Glutamatergic neuron (in vitro differentiated cells): ENCODE data around the gene PPP1R13B. TPM values are rescaled to one million over a fixed set of nuclear protein-coding genes. Genes with fewer than 3 reads are reported as not detected.

Source experiments
- DNase-seq: peaks from one replicate; pipeline ENCODE4 v3.0.0; 2022
- H3K27ac Mint-ChIP-seq: one replicate; pipeline ENCODE4 v1.8.0; 2020; ENCODE audit warnings: mild to moderate bottlenecking, mixed read lengths, inconsistent platforms; ENCODE audit not compliant: unreplicated experiment
- H3K27me3 Mint-ChIP-seq: one replicate; pipeline ENCODE4 v1.8.0; 2020; ENCODE audit warnings: mild to moderate bottlenecking, moderate library complexity, mixed read lengths, inconsistent platforms; ENCODE audit not compliant: unreplicated experiment
- H3K36me3 Mint-ChIP-seq: one replicate; pipeline ENCODE4 v1.8.0; 2020; ENCODE audit warnings: mild to moderate bottlenecking, mixed read lengths, inconsistent platforms; ENCODE audit not compliant: unreplicated experiment
- H3K4me1 Mint-ChIP-seq: one replicate; pipeline ENCODE4 v1.8.0; 2020; ENCODE audit warnings: mild to moderate bottlenecking, low read depth, mixed read lengths, inconsistent platforms; ENCODE audit not compliant: unreplicated experiment
- H3K4me3 Mint-ChIP-seq: one replicate; pipeline ENCODE4 v1.8.0; 2020; ENCODE audit warnings: mild to moderate bottlenecking, mixed read lengths, inconsistent platforms; ENCODE audit not compliant: unreplicated experiment
- H3K9me3 Mint-ChIP-seq: one replicate; pipeline ENCODE4 v1.8.0; 2020; ENCODE audit warnings: mild to moderate bottlenecking, moderate library complexity, mixed read lengths, inconsistent platforms; ENCODE audit not compliant: unreplicated experiment
- CTCF ChIP-seq: fragments of 200-600 bp; sonication (generic); IDR thresholded peaks from one replicate; pipeline ENCODE4 v1.5.0; 2021; ENCODE audit not compliant: partially characterized antibody, unreplicated experiment
- total RNA-seq: library from RNA; stranded (reverse); fragmentation: NEBNext Ultra II Directional; extraction: Animal tissue kit (Norgen Biotek cat#: 25700); gene quantifications from one replicate; pipeline ENCODE4 v1.2.1, GENCODE V29; 2021; ENCODE audit not compliant: unreplicated experiment

Gene PPP1R13B
- total RNA-seq, 1 donor from 2014 or later = 24.6 TPM

GRCh38 chr14:103716899-103717411 lies 130.4 kb downstream of the PPP1R13B start:
- DNase-seq = no peak
- Mint-ChIP-seq H3K36me3 (peaks cover 9% of the 10 kb centered on the region), H3K27ac (peak overlapping the region; percentile 55), H3K4me3 (peak overlapping the region; percentile 86), H3K27me3 (peaks cover 28% of the 10 kb centered on the region), H3K4me1 (peaks cover 32% of the 10 kb centered on the region), H3K9me3 (peaks cover 27% of the 10 kb centered on the region)
- TF ChIP-seq CTCF = no peak

- peaks cover 33% of the 10 kb centered on the region for H3K4me1 Mint-ChIP-seq
Measured at GRCh38 chr14:103716091-103716801, 131.1 kb downstream of the PPP1R13B start.

GRCh38 chr14:103715052-103716000 lies 132.0 kb downstream of the PPP1R13B start, which contains the start of the genes XRCC3 and ZFYVE21:
Gene XRCC3 (minus strand): TSS chr14:103715451. CDS start chr14:103711087, 4,364 bp downstream.
Gene ZFYVE21 (plus strand): TSS chr14:103715810. CDS start chr14:103715842, 32 bp downstream.
- peak within 1 kb of the TSS; percentile 89 for H3K4me3 Mint-ChIP-seq

More at GRCh38 chr14:103716091-103716801, 131.1 kb downstream of the PPP1R13B start:
- TF ChIP-seq CTCF = no peak
- no peak for DNase-seq
- Mint-ChIP-seq H3K36me3 (peaks cover 9% of the 10 kb centered on the region), H3K9me3 (peaks cover 29% of the 10 kb centered on the region), H3K27ac (peak overlapping the region; percentile 55), H3K27me3 (peaks cover 29% of the 10 kb centered on the region), H3K4me3 (peak overlapping the region; percentile 86)

GRCh38 chr14:103714063-103714724 lies 133.2 kb downstream of the PPP1R13B start:
- H3K9me3 Mint-ChIP-seq = peaks cover 37% of the 10 kb centered on the region
- no peak for TF ChIP-seq CTCF
- peak overlapping the region; percentile 77 for H3K27ac Mint-ChIP-seq
- H3K36me3 Mint-ChIP-seq = peaks cover 9% of the 10 kb centered on the region
- DNase-seq = no peak
- H3K4me1 Mint-ChIP-seq = peaks cover 33% of the 10 kb centered on the region
- peaks cover 38% of the 10 kb centered on the region for H3K27me3 Mint-ChIP-seq
- H3K4me3 Mint-ChIP-seq = peak overlapping the region; percentile 49

More at GRCh38 chr14:103715052-103716000, 132.0 kb downstream of the PPP1R13B start, which contains the start of the genes XRCC3 and ZFYVE21:
- peaks cover 9% of the 10 kb centered on the region for H3K36me3 Mint-ChIP-seq
- peaks cover 36% of the 10 kb centered on the region for H3K9me3 Mint-ChIP-seq
- H3K27me3 Mint-ChIP-seq = peaks cover 36% of the 10 kb centered on the region
- peak within 1 kb of the TSS; percentile 62 for H3K27ac Mint-ChIP-seq
- DNase-seq = peak; percentile 99
- peaks cover 37% of the 10 kb centered on the region for H3K4me1 Mint-ChIP-seq
- no peak for TF ChIP-seq CTCF
